GM19397 (cell line): ENCODE data around the gene EPG5.
"Not testable (repeated sequence)": the region's sequence is repeated elsewhere in the genome, so short reads cannot be mapped to it uniquely, and the experiment has no call there.

Source experiments
- ATAC-seq: cut with Tn5 transposase; IDR thresholded peaks from one replicate; pipeline ENCODE4 v1.9.1; 2021; ENCODE audit warnings: mild to moderate bottlenecking, moderate library complexity; ENCODE audit not compliant: unreplicated experiment

The EPG5 gene

GRCh38 chr18:45839414-45840395 is 127.4 kb downstream of the EPG5 start:
- no peak for ATAC-seq

DNA sequence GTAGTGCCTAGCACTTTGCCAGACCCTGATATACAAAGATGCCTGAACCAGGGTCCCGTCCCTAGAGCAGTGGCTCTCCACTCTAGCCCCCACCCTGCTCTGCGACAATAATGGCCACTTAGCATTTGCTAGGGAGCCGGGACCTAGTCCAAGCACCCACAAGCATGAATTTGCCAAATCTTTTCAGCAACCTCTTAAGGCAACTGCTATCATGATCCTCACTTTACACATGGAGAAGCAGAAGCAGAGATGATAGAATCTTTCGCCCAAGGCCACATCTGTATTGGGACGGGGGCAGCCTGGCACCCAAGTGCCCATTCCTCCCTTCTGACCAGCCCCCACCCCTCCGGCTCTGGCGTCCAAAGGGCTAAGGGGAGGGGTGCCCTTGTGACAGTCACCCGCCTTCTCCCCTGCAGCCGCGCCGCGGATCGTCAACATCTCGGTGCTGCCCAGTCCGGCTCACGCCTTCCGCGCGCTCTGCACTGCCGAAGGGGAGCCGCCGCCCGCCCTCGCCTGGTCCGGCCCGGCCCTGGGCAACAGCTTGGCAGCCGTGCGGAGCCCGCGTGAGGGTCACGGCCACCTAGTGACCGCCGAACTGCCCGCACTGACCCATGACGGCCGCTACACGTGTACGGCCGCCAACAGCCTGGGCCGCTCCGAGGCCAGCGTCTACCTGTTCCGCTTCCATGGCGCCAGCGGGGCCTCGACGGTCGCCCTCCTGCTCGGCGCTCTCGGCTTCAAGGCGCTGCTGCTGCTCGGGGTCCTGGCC is 128.6 kb downstream of the EPG5 start:
- ATAC-seq = no peak

DNA sequence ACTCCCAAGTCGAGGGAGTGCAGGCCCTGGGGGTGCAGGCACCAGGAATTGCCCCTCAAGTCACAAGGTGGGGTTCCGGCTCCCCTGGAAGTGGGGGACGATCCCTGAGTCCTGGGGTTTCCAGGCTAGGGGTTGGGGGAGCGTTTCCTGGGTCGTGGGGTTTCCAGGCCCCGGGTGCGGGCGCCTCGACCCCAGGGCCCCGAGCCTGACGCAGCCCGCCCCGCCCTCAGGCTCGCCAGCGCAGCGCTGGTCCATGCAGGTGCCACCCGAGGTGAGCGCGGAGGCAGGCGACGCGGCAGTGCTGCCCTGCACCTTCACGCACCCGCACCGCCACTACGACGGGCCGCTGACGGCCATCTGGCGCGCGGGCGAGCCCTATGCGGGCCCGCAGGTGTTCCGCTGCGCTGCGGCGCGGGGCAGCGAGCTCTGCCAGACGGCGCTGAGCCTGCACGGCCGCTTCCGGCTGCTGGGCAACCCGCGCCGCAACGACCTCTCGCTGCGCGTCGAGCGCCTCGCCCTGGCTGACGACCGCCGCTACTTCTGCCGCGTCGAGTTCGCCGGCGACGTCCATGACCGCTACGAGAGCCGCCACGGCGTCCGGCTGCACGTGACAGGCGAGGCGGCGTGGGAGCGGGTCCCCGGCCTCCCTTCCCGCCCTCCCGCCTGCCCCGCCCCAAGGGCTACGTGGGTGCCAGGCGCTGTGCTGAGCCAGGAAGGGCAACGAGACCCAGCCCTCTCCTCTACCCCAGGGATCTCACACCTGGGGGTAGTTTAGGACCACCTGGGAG is 129.7 kb downstream of the EPG5 start:
- no peak for ATAC-seq

- ATAC-seq = no peak
These were observed 130.6 kb downstream of the EPG5 start for GRCh38 chr18:45836242-45837205.

GRCh38 chr18:45835057-45835636 is 132.0 kb downstream of the EPG5 start:
- no peak for ATAC-seq

- ATAC-seq = no peak
These were observed 132.8 kb downstream of the EPG5 start for GRCh38 chr18:45834306-45834705.

- ATAC-seq = no peak
These were observed 133.3 kb downstream of the EPG5 start for GRCh38 chr18:45833846-45834245.

DNA sequence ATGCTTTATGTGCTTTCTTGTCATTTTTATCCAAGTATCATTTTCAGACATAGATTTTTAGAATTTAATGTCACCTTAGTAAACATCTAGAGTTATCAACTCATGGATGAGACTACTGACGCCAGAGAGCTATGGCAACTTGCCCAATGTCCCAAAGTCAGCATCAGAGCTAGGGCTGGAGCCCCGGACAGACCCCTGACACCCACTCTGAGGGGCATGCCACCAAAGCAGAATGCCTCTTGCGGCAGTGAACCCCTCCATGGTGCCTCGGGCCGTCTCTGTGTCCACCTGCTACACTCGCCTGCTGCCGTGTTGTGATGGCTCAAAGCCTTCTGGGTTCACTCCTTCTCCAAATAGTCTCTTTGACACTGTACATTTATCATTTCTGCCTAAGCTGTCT is 136.2 kb downstream of the EPG5 start:
- no peak for ATAC-seq

GRCh38 chr18:45829855-45830254 is 137.3 kb downstream of the EPG5 start:
- no peak for ATAC-seq

DNA sequence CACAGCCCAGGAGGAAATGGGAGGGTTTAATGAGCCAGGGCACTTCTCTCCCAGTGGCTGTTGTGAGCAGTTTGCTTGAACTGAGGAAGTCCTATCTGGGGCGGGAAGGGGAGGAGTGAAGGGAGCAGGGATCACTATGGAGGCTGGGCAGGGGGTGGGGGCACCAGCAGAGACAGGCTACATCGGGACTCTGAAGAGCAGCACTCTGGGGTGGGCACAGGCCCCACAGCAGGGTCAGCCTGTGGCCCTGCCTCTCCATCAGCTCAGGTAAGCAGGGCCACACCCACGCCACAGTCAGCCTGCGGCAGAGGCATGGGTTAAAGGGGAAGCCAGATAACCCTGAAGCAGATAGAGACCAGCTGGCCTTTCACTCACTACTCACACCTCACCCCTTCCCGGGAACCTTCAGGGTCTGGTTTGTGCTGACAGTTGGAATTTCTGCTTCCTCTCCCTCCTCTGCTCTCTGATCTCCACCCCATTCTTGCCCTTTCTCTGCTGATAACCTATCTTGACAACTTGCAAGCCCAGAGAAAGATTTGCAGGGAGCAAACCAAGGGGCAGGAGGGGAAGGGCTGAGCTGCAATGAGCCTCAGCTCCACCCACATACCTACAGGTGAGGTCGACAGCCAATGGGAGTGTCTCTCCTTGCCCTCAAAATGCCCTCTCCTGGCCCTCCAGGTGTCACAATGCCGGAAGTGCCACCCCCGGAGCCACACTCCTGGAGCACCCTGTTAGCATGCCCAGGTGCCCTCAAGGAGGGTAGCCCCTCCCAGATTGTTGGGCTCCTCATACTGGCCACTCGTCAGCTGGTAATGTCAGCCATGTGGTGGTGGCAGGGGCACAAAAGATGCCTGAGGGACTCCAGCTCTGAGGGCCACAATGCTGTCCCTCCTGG is 138.0 kb downstream of the EPG5 start:
- no peak for ATAC-seq

DNA sequence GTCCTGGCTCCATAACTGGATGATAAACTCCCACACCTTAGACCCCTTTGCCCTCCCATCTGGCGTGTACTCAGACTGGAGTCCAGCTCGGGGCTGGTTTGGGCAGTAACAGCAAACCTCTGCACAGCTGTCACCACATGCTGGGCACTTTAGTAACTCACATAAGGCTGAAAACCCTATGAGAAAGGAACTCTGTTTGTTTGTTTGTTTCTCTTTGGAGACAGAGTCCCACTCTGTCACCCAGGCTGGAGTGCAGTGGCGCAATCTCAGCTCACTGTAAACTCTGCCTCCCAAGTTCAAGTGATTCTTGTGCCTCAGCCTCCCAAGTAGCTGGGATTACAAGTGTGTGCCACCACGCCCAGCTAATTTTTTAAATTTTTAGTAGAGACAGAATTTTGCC is 140.4 kb downstream of the EPG5 start:
- not testable (repeated sequence) for ATAC-seq

- no peak for ATAC-seq
These were observed 141.0 kb downstream of the EPG5 start for GRCh38 chr18:45826084-45826483.

DNA sequence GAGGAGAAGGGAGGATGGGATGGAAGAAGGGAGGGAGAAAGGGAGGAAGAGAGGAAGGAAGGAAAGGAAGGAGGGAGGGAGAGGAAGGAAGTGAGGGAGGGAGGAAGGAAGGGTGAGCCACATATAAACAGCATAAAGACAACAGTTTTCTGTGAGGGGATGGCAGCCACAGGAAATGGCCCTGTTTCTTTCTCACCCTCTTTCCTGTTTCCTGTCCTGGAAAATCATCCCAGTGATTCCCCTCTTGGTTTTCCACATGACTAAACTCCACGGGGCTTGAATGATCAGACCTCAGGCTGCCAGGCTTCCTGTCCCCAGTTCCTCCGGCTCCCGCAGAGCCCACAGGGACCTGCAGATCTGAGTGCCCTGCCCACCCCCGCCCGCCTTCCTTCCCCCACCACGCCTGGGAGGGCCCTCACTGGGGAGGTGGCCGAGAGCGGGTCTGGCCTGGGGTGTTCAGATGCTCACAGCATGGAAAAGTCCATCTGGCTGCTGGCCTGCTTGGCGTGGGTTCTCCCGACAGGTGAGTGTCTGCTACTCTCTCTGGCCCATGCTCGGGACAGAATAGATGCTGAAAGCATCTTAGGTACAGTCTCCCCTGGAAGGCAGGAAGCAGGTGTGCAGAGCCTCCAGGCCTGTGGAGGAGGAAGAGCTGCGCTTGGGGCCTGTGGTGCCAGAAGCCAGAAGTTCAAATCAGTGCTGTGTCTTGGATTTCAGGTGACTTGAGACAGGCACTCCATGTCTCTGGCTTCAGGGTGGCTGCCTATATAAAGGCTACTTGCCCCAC is 141.7 kb downstream of the EPG5 start, which contains the start of gene SIGLEC15:
SIGLEC15 (plus strand) TSS at position 418 of the 787 bp plus-strand sequence; CDS start at position 472, 54 bp downstream.
- no peak for ATAC-seq

- ATAC-seq = no peak
These were observed 145.4 kb downstream of the EPG5 start for GRCh38 chr18:45821711-45822110.

- ATAC-seq = no peak
These were observed 146.1 kb downstream of the EPG5 start for GRCh38 chr18:45821026-45821425.

- ATAC-seq = no peak
These were observed 146.9 kb downstream of the EPG5 start for GRCh38 chr18:45820106-45820745.

- not testable (repeated sequence) for ATAC-seq
These were observed 148.4 kb downstream of the EPG5 start for GRCh38 chr18:45818765-45819164.
